HCT116 (cell line): ENCODE data around the gene VAPA.

Experiments
- CEBPB ChIP-seq: IDR thresholded peaks from 2 replicates; pipeline ENCODE4 v1.6.1; 2012; ENCODE audit warnings: low read depth
- CTCF ChIP-seq, 3 experiments: fragments of 200-600 bp in 1 of 3; sonication (generic) in 1 of 3; IDR thresholded peaks in 2 of 3; conservative IDR thresholded peaks in 1 of 3; 2 replicates each; pipeline ENCODE4 v1.5.1; 2012 to 2017; ENCODE audit warnings: low read depth in 2 of 3, low read length in 2 of 3, antibody characterized with exemption in 1 of 3, borderline replicate concordance in 1 of 3, control low read depth in 1 of 3, mild to moderate bottlenecking in 1 of 3, mixed read lengths in 1 of 3, mixed run types in 1 of 3, moderate library complexity in 1 of 3; ENCODE audit not compliant: insufficient read depth in 1 of 3
- EZH2phosphoT487 ChIP-seq: fragments of 200-600 bp; IDR thresholded peaks from 2 replicates; pipeline ENCODE4 v1.6.1; 2018; ENCODE audit warnings: antibody characterized with exemption, borderline replicate concordance
- POLR2A ChIP-seq: IDR thresholded peaks from 2 replicates; pipeline ENCODE4 v1.7.0; 2011; ENCODE audit warnings: borderline replicate concordance; ENCODE audit not compliant: insufficient read depth, insufficient read length; ENCODE audit errors: extremely low read depth
- REST ChIP-seq: IDR thresholded peaks from 2 replicates; pipeline ENCODE4 v1.6.1; 2012; ENCODE audit warnings: low read depth
- SIN3A ChIP-seq: IDR thresholded peaks from 2 replicates; pipeline ENCODE4 v1.6.1; 2012; ENCODE audit warnings: low read depth
- ZNF274 ChIP-seq: fragments of 200-500 bp; sonication (Bioruptor generic); IDR thresholded peaks from 2 replicates; pipeline ENCODE4 v1.6.1; 2014; ENCODE audit warnings: mild to moderate bottlenecking, low read depth, low read length, inconsistent platforms

DNA sequence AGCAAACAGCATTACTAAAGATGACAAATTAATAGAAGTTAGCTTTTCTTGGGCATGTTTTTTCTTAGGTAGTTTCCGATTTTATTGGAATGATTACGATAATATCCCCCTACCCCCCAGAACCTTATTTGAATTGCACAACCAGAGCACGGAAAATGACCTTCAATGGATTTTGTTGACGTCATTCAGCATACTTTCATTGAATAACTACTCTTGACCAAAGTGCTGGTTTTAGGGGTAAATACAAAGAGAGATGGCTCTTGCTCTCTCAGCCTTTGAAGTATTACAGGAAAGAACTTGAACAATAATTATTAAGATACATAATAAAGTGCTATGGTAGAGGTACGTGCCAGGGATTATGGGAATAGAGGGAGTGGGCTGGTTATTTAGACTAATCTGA is 36.0 kb downstream of the VAPA start:
- TF ChIP-seq SIN3A (no peak), POLR2A (no peak), CTCF (IDR thresholded peaks at IDR 0.05 in 2 of 3, conservative IDR thresholded peaks at IDR 0.05 in 1 of 3; ENCODE audit: borderline replicate concordance in 1 of 3, insufficient read depth in 1 of 3, low read depth in 2 of 3, low read length in 2 of 3) (no peak), ZNF274 (no peak), CEBPB (no peak), REST (no peak), EZH2phosphoT487 (no peak)
